Iris pigment epithelial cell (primary cell): ENCODE measurements around the gene IGSF21.

Experiments
- DNase-seq: peaks from one replicate; pipeline ENCODE4 v3.0.0-alpha.2; 2011; ENCODE audit warnings: low read depth

IGSF21 gene

GRCh38 chr1:18229625-18230024 is 122.0 kb downstream of the IGSF21 start:
- DNase-seq = no peak

GRCh38 chr1:18230321-18230720 is 122.7 kb downstream of the IGSF21 start:
- no peak for DNase-seq

GRCh38 chr1:18230840-18231239 is 123.2 kb downstream of the IGSF21 start:
- no peak for DNase-seq

- no peak for DNase-seq
Measured at GRCh38 chr1:18232052-18232451, 124.5 kb downstream of the IGSF21 start.

- DNase-seq = no peak
Measured at GRCh38 chr1:18233176-18233864, 125.7 kb downstream of the IGSF21 start.

- DNase-seq = peak; percentile 35
Measured at GRCh38 chr1:18234790-18235242, 127.2 kb downstream of the IGSF21 start.

GRCh38 chr1:18237371-18237770 is 129.8 kb downstream of the IGSF21 start:
- DNase-seq = no peak

GRCh38 chr1:18238190-18238589 is 130.6 kb downstream of the IGSF21 start:
- DNase-seq = no peak

- no peak for DNase-seq
Measured at GRCh38 chr1:18239671-18240070, 132.1 kb downstream of the IGSF21 start.

- DNase-seq = no peak
Measured at GRCh38 chr1:18240906-18241305, 133.3 kb downstream of the IGSF21 start.

- no peak for DNase-seq
Measured at GRCh38 chr1:18241891-18242290, 134.3 kb downstream of the IGSF21 start.

- no peak for DNase-seq
Measured at GRCh38 chr1:18243503-18244175, 136.0 kb downstream of the IGSF21 start.

- no peak for DNase-seq
Measured at GRCh38 chr1:18244762-18245161, 137.2 kb downstream of the IGSF21 start.

- DNase-seq = no peak
Measured at GRCh38 chr1:18245647-18246046, 138.0 kb downstream of the IGSF21 start.

- DNase-seq = no peak
Measured at GRCh38 chr1:18246543-18246942, 138.9 kb downstream of the IGSF21 start.

- DNase-seq = no peak
Measured at GRCh38 chr1:18247151-18247550, 139.6 kb downstream of the IGSF21 start.

GRCh38 chr1:18249631-18250030 is 142.0 kb downstream of the IGSF21 start:
- DNase-seq = no peak

GRCh38 chr1:18253093-18253492 is 145.5 kb downstream of the IGSF21 start:
- no peak for DNase-seq

GRCh38 chr1:18256282-18257235 is 149.0 kb downstream of the IGSF21 start:
- DNase-seq = peak; percentile 11

- DNase-seq = no peak
Measured at GRCh38 chr1:18257778-18258177, 150.2 kb downstream of the IGSF21 start.

GRCh38 chr1:18261891-18262290 is 154.3 kb downstream of the IGSF21 start:
- DNase-seq = no peak

- no peak for DNase-seq
Measured at GRCh38 chr1:18262726-18263125, 155.1 kb downstream of the IGSF21 start.
